Right ventricle myocardium inferior (tissue), 1 donor: Measurements from ENCODE around the gene CPED1. TPM values are rescaled to one million over a fixed set of nuclear protein-coding genes. Genes with fewer than 3 reads are reported as not detected.
"Not testable (repeated sequence)": the region's sequence is repeated elsewhere in the genome, so short reads cannot be mapped to it uniquely, and the experiment has no call there.

Experiments
- ATAC-seq: fragments of 200-7000 bp; cut with Tn5 transposase; one replicate; pipeline ENCODE4 v1.9.1; 2020; ENCODE audit warnings: mild to moderate bottlenecking, moderate library complexity
- DNase-seq: peaks from one replicate; pipeline ENCODE4 v3.0.0; 2021; ENCODE audit errors: missing footprints
- intact Hi-C: fragments of 100-400 bp; cut with DNase I; formaldehyde crosslinking; loops from one replicate; pipeline ENCODE4 v1.11.0; 2022
- total RNA-seq: library from RNA; stranded (reverse); fragmentation: NEBNext Ultra II Directional; extraction: Animal tissue kit (Norgen Biotek cat#: 25700); gene quantifications from one replicate; pipeline ENCODE4 v1.2.1, GENCODE V29; 2021
- donor health status: DM: no; HTN: yes; CAD: no; lungs with severe emphysema.

Gene CPED1
- total RNA-seq, 1 donor from 2014 or later = 27.5 TPM

DNA sequence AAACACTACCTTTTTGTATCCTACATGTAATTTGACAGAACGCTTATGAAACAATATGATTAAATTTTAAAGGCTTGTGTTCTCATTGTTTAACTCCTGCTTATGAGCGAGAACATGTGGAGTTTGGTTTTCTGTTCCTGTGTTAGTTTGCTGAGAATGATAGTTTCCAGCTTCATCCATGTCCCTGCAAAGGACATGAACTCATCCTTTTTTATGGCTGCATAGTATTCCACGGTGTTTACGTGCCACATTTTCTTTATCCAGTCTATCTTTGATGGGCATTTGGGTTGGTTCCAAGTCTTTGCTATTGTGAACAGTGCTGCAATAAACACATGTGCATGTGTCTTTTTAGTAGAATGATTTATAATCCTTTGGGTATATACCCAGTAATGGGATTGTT lies 16.5 kb downstream of the CPED1 start:
- ATAC-seq, intact Hi-C loops, DNase-seq: not testable (repeated sequence)

- ATAC-seq = peak; percentile 7
- intact Hi-C loops = no loop called here
- DNase-seq = no peak
These were observed 17.6 kb downstream of the CPED1 start for GRCh38 chr7:121005996-121006584.

GRCh38 chr7:121006711-121007315 lies 18.3 kb downstream of the CPED1 start:
- DNase-seq (no peak), ATAC-seq (no peak)
- intact Hi-C loops = no loop called here

DNA sequence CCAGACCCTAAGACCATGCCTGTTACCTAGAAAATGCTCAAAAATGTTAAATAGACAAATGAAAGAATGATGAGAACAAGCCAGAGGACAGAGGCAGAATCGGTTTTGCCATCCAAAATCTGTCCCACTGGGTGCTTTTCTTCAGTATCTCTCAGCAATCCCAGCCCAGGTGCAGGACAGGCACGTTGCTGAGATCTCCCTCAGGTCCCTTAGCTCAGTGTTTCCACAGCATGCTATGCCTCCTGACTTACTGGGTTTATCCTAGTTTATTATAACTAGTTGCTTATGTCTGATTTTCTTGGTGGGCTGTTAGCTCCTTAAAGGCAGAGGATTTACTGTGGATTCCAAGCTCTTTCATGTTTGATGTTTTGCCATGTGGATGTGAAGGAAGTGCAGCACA lies 20.3 kb downstream of the CPED1 start:
- intact Hi-C loops = no loop called here
- no peak for DNase-seq
- no peak for ATAC-seq

DNA sequence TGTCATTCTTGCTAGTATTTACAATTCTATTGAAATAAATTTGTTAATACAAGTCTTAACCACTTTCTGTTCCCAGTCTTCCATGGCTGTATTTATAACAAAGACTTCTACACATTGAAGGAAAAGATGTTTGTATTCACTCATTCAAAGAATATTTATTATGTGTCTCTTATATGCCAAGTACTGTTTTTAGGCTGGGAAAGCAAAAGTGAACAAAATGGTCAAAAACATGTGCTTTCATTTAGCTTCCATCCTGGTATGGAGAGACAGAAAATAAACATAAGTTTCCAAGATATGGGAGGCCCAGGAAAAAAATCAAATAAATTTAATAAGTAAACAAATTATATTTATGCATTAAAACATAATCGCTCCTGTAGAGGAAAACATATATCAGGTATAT lies 22.9 kb downstream of the CPED1 start:
- ATAC-seq (no peak), DNase-seq (no peak)
- intact Hi-C loops = no loop called here

DNA sequence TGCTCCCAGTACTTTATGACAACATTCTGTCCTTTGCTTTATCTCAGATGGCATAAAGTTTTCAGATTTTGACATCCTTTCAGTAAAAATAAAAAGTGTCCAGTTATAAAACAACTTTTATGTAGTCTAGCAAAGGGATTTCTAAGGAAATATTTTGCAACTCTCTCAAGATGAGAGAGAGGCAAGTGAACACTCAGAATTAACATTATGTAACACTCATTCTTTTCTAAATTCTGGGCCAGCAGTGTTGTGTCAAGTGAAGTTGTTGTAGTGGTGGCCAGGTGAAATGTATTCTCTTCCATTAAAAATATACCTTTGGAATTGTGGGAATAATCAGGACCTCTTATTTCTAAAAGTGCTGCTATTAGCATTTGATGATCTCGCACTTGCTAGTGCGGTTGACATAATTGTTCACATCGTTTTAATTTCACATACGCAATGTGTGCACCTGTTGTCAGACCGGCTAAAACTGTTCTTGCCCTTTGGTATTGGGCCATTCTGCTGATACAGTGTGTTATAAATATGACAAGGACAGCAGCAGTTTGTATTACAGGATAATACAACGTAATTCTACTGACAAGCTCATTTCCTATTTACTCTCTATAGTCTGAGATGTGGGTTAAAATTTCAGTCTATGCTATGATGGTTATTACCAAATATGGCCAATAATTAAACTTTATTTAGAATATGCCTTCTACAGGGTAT lies 23.8 kb downstream of the CPED1 start:
- DNase-seq (no peak), ATAC-seq (peak; percentile 39)
- intact Hi-C loops = no loop called here

DNA sequence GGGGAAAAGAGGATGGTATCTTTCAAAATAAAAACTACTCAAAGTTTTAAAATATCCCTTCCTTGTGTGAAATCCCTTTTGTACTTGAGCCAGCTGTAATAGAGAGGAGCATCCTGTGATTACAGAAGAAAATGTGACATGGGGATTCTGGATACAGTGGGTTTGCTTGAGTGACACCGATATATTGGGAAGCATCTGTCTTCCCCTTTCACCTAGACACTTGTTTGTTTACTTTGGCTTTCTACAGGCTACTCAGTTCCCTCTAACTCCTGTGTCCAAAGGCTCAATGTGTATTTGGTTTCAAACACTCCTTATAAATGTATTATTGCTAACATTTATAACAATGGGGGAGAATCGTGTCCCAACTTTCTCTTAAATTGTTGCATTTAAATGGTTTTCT lies 24.4 kb downstream of the CPED1 start:
- no peak for DNase-seq
- intact Hi-C loops = no loop called here
- ATAC-seq = no peak

GRCh38 chr7:121015560-121015959 lies 27.0 kb downstream of the CPED1 start:
- ATAC-seq (no peak), DNase-seq (no peak)
- intact Hi-C loops = no loop called here

DNA sequence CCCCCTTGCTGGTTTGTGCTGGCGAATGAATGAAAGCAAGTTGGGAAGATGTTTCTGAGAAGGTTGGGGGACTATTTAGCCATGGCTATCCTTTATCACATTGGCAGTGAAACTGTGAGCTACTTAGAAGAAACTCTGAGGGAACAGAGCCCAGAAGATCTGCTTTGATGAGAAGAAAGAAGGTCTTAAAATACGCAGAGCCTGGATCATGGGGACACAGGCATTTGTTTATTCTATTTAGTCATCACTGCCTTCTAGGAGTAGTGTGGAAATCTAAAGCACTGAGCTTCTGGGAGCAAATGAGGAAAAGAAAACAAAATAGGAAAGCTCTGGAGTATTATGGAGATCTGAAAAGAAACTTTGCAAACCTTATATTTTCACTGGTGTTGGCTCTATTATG lies 28.5 kb downstream of the CPED1 start:
- no peak for DNase-seq
- intact Hi-C loops = no loop called here
- ATAC-seq = peak; percentile 75

DNA sequence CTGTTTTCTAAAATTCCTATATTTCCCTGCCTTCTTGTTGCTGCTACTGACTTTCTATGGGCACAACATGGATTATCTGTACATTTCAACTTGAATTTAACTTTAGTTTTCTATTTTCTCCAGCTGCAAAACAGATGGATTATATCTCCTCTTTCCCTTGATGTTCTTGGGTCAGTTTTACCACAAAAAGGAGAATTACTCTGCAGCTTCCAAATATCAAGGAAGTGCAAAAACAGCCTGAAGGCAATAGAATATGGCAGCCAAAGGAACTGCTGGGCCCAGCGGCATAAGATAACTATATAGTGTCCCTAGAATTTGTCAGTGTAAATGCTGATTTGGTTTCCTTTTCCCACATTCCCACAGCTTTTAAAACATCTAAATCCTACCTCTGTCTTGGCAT lies 29.1 kb downstream of the CPED1 start:
- ATAC-seq = no peak
- no peak for DNase-seq
- intact Hi-C loops = no loop called here

DNA sequence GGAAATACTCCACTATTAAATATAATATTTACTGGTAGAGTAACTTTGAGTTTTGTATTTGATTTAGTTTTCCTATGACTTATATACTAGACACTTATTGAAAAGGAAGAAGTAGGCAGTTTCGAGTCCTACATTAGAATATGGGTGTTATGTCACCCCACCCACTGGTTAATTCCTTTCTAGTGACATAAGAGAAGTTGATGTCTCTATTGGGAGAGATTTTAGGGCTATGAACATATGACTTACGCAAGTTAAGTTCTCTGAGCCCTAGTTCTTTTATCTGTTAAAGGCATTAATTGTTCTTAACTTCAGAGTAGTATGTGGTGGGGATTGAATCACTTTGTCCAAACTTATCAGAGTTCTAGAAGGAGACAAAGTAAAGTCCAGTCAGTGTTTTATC lies 30.5 kb downstream of the CPED1 start:
- intact Hi-C loops = no loop called here
- DNase-seq = no peak
- peak; percentile 68 for ATAC-seq

DNA sequence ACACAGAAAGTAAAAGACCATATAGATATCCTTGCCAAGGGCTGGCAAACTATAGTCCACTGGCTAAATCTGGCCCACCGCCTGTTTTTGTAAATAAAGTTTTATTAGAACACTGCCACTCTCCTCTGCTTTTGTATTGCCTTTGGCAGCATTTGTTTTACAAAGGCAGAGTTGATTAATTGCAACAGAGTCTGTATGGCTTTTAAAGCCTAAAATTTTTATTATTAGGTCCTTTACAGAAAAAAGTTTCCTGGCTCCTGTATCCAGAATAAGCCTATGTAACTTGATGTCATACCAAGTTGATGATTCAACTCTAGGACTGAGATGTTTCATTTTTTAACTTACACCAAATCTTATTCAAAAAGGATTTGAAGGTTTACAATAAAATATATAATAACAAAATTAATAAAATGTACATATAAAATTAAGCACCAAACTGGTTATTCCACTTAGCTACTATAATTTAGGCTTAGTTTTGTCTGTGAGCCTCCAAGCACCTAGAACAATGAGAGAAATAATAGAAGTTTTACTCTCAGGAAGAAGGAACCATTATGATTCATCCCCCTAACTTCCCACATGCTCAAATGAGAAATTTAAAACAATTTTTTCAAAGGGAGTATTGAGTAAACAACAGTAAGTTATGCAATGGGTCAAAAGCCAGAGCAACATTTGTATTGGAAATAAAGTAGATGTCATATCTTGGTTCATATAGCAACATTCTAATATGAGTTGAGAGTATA lies 31.9 kb downstream of the CPED1 start:
- DNase-seq (no peak), ATAC-seq (no peak)
- intact Hi-C loops = no loop called here

GRCh38 chr7:121020989-121021969 lies 32.8 kb downstream of the CPED1 start:
- DNase-seq (no peak), ATAC-seq (no peak)
- intact Hi-C loops = no loop called here

GRCh38 chr7:121023194-121023593 lies 34.7 kb downstream of the CPED1 start:
- ATAC-seq (peak; percentile 28), DNase-seq (no peak)
- intact Hi-C loops = no loop called here

GRCh38 chr7:121023683-121024511 lies 35.4 kb downstream of the CPED1 start:
- intact Hi-C loops = no loop called here
- DNase-seq (no peak), ATAC-seq (no peak)

- intact Hi-C loops = loop anchor here (5.0 kb wide), 1 partner anchor 38 kb away; no protein-coding TSS in a partner anchor
- no peak for ATAC-seq
- DNase-seq = no peak
These were observed 36.1 kb downstream of the CPED1 start for GRCh38 chr7:121024611-121025010.

DNA sequence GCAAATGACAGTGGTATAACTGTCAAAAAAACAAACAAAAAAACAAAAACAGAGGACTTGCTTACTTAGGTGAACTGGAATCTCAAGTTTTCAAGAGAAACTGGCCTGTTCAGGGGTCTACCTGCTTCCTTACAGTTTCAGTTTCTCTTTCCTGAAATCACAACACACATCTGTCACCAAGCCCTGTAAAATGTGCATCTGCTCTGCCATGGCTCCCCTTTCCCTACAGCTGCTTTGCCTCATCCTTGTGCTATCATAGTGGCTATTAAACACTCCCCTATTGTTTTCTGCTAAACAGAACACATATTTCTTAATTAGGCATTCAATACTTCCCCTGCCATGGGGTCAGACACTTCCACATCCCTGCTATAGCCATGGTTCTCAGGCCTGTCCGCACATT lies 37.6 kb downstream of the CPED1 start:
- intact Hi-C loops = loop anchor here (5.0 kb wide), 1 partner anchor 36 kb away; no protein-coding TSS in a partner anchor
- ATAC-seq (no peak), DNase-seq (no peak)
